ENCODE data around the gene NUP62. TPM values are rescaled to one million over a fixed set of nuclear protein-coding genes. Genes with fewer than 3 reads are reported as not detected.
"Not testable (repeated sequence)": the region's sequence is repeated elsewhere in the genome, so short reads cannot be mapped to it uniquely, and the experiment has no call there.

NUP62 gene
- total and polyA plus RNA-seq, 2 of the 4 experiments (the other 2 are of a cell fraction): 21.3 to 29.7 TPM

DNA sequence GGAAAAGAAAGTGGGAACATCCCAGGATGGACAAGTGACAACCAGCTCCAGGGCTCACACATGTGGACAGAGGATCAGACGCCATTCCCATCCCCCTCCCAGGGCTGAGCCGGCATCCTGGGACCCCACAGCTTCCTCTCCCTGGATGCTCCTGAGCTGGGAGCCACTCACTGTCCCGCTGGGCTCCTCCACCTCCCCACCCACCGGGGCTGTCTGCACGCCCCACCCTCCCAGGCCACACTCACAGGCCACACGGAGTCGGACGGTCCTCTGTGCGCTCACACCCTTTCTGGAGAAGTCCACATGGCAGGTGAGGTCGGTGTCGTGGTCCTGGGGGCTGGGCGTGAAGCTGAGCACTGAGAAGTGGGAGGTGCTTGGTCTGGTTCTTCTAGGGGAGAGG, 30.6 kb upstream of the NUP62 start:
- H3K4ac ChIP-seq (ENCODE audit: low read depth, low read length); H3K4me2 ChIP-seq (ENCODE audit: low read depth, low read length); H4K8ac ChIP-seq (ENCODE audit: low read depth in 2 of 2, low read length in 2 of 2); POLR2A ChIA-PET (ENCODE audit: unreplicated experiment); H3K18ac ChIP-seq (ENCODE audit: low read depth, low read length); H3K9ac ChIP-seq (ENCODE audit: low read depth, low read length); intact Hi-C loops (cut with micrococcal nuclease); ATAC-seq (ENCODE audit: low read depth); H2BK20ac ChIP-seq (ENCODE audit: low read depth, low read length); dilution Hi-C loops (cut with HindIII; ENCODE audit: low sequenced_read_pairs, unreplicated experiment); H2AK9ac ChIP-seq (replicated peaks; ENCODE audit: low read depth, low read length, poor library complexity); H3K4me3 ChIP-seq (ENCODE audit: insufficient read depth, low read depth, low read length); H3K9me3 ChIP-seq (ENCODE audit: control insufficient read depth, insufficient read depth, low read length); H4K20me1 ChIP-seq (ENCODE audit: insufficient read depth, low read length); CTCF ChIA-PET; H2BK120ac ChIP-seq (ENCODE audit: low read depth, low read length); H3K36me3 ChIP-seq (ENCODE audit: control insufficient read depth, insufficient read depth, low read length); H3K4me1 ChIP-seq (ENCODE audit: control insufficient read depth, insufficient read depth, low read length); H3K56ac ChIP-seq (ENCODE audit: extremely low read depth, insufficient read depth, low read length); BruUV-seq (replicated peaks); in situ Hi-C loops (cut with MboI; ENCODE audit: low sequenced_read_pairs); H3K27ac ChIP-seq (ENCODE audit: insufficient read depth, low read length); H3K27me3 ChIP-seq (ENCODE audit: control insufficient read depth, insufficient read depth, low read length); H2AFZ ChIP-seq (replicated peaks; ENCODE audit: low read length, poor library complexity); H4K91ac ChIP-seq (ENCODE audit: insufficient read depth, low read depth, low read length); H2BK15ac ChIP-seq (ENCODE audit: low read depth, low read length); DNase-seq; H2BK5ac ChIP-seq (ENCODE audit: low read depth, low read length, poor library complexity, severe bottlenecking); H4K5ac ChIP-seq (ENCODE audit: low read depth, low read length); H3K9me1 ChIP-seq (ENCODE audit: insufficient read depth, low read length); H2AK5ac ChIP-seq (ENCODE audit: low read depth, low read length); H3K14ac ChIP-seq (replicated peaks; ENCODE audit: low read depth, low read length); H3K79me1 ChIP-seq (ENCODE audit: low read depth in 1 of 2, low read length in 2 of 2); H3K23ac ChIP-seq (ENCODE audit: low read depth, low read length): not testable (repeated sequence)
- no CpG with 5 or more reads among the region's 12 CpGs for WGBS, 2 experiments (ENCODE audit: extremely low coverage in 2 of 2, insufficient read length in 1 of 2)

DNA sequence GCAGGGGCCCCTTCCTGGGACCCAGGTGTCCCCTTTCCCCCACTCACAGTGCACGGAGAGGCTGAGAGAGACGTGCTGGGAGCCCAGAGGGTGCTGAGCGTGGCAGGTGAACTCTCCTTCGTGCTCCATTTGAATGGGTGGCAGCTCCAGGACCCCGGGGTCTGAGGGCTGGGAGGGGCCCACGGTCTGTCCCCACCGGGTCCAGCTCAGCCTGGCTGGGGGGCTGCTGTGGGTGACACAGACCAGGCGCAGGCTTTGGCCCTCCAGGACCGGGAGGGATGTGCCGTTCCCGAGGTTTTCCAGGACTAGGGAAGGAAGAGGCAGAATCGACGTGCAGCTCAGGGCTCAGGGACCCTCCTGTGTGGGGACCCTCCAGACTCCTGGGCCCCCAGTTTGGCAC, 29.3 kb upstream of the NUP62 start:
- BruUV-seq (replicated peaks); H4K20me1 ChIP-seq (ENCODE audit: insufficient read depth, low read length); H2BK20ac ChIP-seq (ENCODE audit: low read depth, low read length); H3K9me3 ChIP-seq (ENCODE audit: control insufficient read depth, insufficient read depth, low read length); DNase-seq; H3K4me3 ChIP-seq (ENCODE audit: insufficient read depth, low read depth, low read length); CTCF ChIA-PET; in situ Hi-C loops (cut with MboI; ENCODE audit: low sequenced_read_pairs); H3K9me1 ChIP-seq (ENCODE audit: insufficient read depth, low read length); dilution Hi-C loops (cut with HindIII; ENCODE audit: low sequenced_read_pairs, unreplicated experiment); H2BK120ac ChIP-seq (ENCODE audit: low read depth, low read length); intact Hi-C loops (cut with micrococcal nuclease); H2AFZ ChIP-seq (replicated peaks; ENCODE audit: low read length, poor library complexity); H3K4me2 ChIP-seq (ENCODE audit: low read depth, low read length); H3K14ac ChIP-seq (replicated peaks; ENCODE audit: low read depth, low read length); H3K79me1 ChIP-seq (ENCODE audit: low read depth in 1 of 2, low read length in 2 of 2); ATAC-seq (ENCODE audit: low read depth); H3K18ac ChIP-seq (ENCODE audit: low read depth, low read length); H4K8ac ChIP-seq (ENCODE audit: low read depth in 2 of 2, low read length in 2 of 2); H2AK9ac ChIP-seq (replicated peaks; ENCODE audit: low read depth, low read length, poor library complexity); H4K5ac ChIP-seq (ENCODE audit: low read depth, low read length); H2BK5ac ChIP-seq (ENCODE audit: low read depth, low read length, poor library complexity, severe bottlenecking); H3K56ac ChIP-seq (ENCODE audit: extremely low read depth, insufficient read depth, low read length); H3K4ac ChIP-seq (ENCODE audit: low read depth, low read length); H3K27ac ChIP-seq (ENCODE audit: insufficient read depth, low read length); H3K9ac ChIP-seq (ENCODE audit: low read depth, low read length); H2BK15ac ChIP-seq (ENCODE audit: low read depth, low read length); H3K36me3 ChIP-seq (ENCODE audit: control insufficient read depth, insufficient read depth, low read length); H3K27me3 ChIP-seq (ENCODE audit: control insufficient read depth, insufficient read depth, low read length); POLR2A ChIA-PET (ENCODE audit: unreplicated experiment); H2AK5ac ChIP-seq (ENCODE audit: low read depth, low read length); H4K91ac ChIP-seq (ENCODE audit: insufficient read depth, low read depth, low read length); H3K4me1 ChIP-seq (ENCODE audit: control insufficient read depth, insufficient read depth, low read length); H3K23ac ChIP-seq (ENCODE audit: low read depth, low read length): not testable (repeated sequence)
- 30% methylated on average over 2 of the region's 13 CpGs; no CpG with 5 or more reads in 1 of the 2 experiments for WGBS, 2 experiments (ENCODE audit: extremely low coverage in 2 of 2, insufficient read length in 1 of 2)
